A549 treated with GW870086 at 1 μM for 4 hours (cell line): ENCODE results near the gene XPNPEP1. TPM values are rescaled to one million over a fixed set of nuclear protein-coding genes. Genes with fewer than 3 reads are reported as not detected.

Experiments used
- total RNA-seq: library from RNA; stranded (reverse); fragments of 200-300 nt; extraction: Qiagen RNA extraction; gene quantifications from 5 replicates; pipeline ENCODE4 v1.2.3, GENCODE V29; 2022; ENCODE audit warnings: low read depth

Gene XPNPEP1
- total RNA-seq, result 34.0 to 39.6 TPM (median 35.6 TPM) in 5 replicates

DNA sequence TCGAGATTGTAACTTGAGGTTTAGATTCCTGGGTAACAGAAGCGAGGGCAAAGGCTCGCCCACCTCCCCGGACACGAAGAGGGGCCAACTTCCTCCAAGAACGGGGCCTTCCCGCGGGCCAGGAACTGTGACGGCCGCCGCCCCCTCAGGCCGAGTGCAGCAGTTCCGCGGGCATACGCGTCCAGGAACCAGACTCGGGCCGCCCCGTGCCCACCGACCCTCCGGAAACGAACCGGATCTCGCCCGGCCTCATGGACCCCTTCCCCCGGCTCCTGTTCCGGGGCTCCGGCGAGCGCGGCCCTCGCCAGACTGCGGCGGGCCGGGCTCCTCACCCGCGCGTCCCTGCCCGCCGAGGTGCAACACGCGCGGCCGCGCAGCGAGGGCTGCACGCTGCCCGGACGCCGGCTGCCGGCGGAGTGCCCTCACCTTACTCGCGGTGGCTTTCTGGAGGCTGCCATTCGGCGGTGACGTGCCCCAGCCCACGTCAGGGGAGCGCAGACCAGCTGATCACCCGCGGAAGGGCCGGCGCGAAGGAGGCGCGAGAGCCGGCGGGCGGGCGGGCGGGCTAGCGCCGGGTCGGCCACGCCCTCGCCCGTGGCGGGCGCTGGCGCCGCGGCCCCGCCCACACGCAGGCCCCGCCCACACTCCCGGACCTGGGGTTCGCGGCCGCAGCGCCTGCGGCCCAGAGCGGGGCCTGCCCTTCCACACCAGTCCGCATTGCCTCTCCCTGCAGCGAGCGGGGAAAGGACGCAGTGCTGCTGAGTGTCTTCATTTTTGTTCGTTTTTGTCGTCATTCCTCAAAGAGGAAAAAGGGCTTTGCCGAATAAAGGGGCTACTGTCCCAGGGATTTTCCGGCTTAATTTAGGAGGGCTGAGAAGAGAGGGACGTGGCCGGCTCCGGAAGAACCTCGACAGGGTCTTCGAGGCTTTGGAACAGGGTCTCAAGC, at the start of gene XPNPEP1:
Gene XPNPEP1 (minus strand): TSS at position 536 of the 946 bp plus-strand sequence. CDS start 78 bp downstream, at position 458.

Other genes with a start within 250 kb of the XPNPEP1 start
- 3.1 to 5.6 TPM (median 5.2 TPM) in 5 replicates for gene ADD3, start 84.5 kb upstream of the XPNPEP1 start, total RNA-seq